Measurements from ENCODE around the gene LEKR1.
"Not testable (repeated sequence)": the region's sequence is repeated elsewhere in the genome, so short reads cannot be mapped to it uniquely, and the experiment has no call there.

Gene LEKR1

DNA sequence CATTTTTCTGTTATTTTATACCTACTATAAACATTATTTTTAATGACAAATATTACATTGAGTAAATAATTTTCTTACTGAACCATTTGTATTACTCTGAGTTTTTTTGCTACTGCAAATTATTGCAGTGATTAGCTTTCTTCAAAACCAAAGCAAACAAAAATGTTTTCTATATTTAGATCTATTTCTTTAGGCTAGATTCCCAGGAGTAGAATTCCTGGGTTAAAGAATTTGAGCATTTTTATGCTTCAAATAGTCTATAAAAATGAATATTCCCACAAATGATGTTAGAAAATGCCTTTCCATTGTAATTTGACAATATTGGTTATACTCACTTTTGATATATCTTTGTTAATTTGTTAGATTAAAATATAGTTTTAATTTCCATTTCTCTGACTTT lies 76.8 kb downstream of the LEKR1 start:
- no peak for DNase-seq (ENCODE audit: low read depth in 2 of 2)

DNA sequence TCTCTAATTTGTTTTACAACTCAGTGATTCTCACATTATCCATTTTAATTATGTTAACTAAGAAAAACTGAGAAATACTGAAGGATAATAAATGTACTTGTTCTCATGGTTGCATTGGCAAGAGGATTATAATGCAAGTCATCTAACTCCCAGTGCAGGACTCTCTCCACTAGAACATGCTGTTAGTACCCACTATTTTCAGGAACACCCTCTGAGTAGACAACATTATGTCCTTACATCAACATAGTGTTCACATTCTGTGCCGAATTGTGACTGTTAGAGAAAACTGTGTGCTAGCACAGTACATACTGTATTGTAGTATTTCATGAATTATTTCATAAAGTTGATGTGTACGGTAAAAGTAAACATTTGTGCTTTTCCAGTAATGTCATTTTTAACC lies 80.1 kb downstream of the LEKR1 start:
- no peak for DNase-seq (ENCODE audit: low read depth in 2 of 2)

DNA sequence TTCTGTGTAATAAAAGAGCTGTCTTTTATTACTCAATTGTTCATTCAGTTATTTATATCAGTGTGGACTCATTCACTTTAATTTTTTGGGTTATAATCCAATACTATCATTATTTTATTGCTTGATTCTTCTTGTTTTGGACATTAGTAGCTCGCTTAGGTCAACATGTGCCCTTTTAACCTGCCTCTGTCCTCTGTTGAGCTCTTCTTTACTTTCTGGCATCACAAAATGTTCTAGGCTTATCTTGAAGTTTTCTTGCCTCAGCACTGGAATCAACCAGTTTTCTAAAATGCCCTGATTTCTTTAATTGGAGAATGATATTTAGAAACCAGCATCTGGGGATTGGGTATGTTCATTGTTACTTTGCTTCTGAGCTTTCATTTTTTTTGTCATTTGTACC lies 82.2 kb downstream of the LEKR1 start:
- DNase-seq (ENCODE audit: low read depth in 2 of 2): no peak

DNA sequence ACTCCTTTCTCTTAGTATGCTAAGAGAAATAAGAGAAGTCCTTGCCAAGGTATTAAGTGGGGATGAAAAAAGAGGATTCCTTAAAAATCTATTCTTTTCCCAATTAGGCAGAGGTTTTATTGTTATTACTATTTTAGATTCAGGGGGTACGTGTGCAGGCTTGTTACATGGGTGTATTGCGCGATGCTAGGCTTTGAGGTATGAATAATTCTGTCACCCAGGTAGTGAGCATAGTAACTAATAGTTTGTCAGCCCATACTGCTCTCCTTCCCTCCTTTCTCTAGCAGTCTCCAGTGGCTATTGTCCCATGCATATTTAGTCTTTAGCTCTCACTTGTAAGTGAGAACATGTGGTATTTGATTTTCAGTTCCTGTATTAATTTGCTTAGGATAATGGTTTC lies 83.9 kb downstream of the LEKR1 start:
- DNase-seq (ENCODE audit: low read depth in 2 of 2): no peak

DNA sequence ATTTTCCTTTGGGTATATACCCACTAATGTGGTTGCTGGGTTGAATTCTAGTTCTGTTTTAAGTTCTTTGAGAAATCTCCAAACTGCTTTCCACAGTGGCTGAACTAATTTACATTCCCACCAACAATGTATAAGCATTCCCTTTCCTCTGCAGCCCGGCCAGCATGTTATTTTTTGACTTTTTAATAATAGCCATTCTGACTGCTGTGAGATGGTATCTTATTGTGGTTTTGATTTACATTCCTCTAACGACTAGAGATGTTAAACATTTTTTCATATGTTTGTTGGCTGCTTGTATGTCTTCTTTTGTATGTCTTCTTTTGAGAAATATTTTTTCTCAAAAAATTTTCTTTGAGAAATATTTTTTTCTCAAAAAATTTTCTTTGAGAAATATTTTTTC lies 84.7 kb downstream of the LEKR1 start:
- DNase-seq (ENCODE audit: low read depth in 2 of 2): not testable (repeated sequence)

DNA sequence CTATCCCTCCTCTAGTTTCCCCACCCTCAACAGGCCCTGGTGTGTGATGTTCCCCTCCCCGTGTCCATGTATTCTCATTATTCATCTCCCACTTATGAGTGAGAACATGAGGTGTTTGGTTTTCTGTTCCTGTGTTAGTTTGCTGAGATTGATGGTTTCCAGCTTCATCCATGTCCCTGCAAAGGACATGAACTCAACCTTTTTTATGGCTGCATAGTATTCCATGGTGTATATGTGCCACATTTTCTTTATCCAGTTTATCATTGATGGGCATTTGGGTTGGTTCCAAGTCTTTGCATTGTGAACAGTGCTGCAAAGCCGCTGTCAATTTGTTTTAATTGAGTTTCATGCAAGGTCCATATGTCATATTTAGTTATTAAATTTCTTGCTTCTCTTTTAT lies 88.1 kb downstream of the LEKR1 start:
- DNase-seq (ENCODE audit: low read depth in 2 of 2): not testable (repeated sequence)

DNA sequence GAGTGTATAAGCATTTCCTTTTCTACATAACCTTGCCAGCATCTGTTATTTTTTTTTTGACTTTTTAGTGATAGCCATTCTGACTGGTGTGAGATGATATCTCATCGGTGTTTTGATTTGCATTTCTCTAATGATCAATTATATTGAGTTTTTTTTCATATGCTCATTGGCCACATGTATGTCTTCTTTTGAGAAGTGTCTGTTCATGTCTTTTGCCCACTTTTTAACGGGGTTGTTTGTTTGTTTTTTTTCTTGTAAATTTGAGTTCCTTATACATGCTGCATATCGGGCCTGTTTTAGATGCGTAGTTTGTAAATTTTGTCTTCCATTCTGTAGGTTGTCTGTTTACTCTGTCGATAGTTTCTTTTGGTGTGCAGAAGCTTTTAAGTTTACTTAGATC lies 89.2 kb downstream of the LEKR1 start:
- no peak for DNase-seq (ENCODE audit: low read depth in 2 of 2)

DNA sequence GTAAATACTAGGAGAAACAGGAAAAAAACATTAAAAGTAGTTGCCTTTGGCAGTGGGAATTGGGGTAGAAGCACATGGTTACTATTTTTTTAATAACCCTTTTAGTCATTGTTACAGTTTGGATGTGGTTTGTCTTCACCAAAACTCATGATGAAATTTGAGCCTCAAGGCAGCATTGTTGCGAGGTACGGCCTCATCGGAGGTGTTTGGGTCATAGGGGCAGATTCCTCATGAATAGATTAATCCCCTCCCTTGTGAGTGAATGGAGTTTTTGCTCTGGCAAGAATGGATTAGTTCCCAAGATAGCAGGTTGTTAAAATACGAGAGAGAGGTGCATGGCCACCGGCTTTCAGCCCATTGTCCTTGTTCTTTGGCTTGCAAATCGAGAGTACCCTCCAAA lies 92.6 kb downstream of the LEKR1 start:
- DNase-seq (ENCODE audit: low read depth in 2 of 2): no peak

DNA sequence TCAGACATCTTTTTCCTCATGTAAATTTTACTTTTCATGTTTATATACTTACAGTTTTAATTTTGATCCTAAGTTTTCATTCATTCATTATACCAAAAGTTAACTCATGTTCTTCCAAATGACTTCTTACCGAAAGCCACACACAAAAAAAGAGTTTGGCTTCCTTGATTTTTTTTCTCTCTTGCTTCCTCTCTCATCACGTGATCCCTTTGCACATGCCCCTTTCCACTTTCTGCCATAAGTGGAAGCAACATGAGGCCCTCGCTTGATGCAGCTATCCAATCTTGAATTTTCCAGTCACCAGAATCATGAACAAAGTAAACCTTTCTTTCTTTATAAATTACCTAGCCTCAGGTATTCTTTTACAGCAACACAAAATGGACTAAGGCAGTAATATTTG lies 93.7 kb downstream of the LEKR1 start:
- DNase-seq (ENCODE audit: low read depth in 2 of 2): no peak

DNA sequence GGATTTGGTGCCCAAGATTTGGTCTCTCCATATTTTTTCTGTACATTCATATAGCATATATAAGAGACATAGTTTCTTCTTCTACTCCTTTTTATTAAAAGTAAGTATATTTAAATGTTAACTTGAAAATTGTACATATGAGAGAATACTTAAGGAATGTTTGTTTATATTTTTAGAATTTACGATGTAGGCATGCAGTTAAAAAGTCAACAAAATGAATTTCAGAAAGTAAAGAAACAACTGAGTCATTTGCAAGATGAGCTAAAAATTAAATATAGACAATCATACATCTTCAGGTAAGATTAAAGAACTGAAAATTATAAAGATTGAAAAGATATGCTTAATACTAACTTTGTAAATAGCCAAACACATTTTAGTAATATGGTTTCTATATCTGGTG lies 94.2 kb downstream of the LEKR1 start:
- DNase-seq (ENCODE audit: low read depth in 2 of 2): no peak

DNA sequence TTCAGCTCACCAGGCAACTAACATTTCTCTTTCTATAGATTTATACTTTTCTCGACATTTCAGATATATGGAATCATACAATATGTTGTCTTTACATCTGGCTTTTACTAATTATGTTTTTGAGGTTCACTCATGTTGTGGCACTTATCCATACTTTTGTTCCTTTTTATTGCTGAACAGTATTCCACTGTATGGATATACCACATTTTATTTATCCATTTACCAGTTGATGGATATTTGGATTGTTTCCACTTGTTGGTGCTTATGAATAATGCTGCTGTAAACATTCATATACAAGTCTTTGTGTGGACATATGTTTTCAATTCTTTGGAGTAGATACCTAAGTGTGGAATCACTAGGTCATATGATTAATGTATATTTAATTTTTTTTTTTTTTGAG lies 97.2 kb downstream of the LEKR1 start:
- no peak for DNase-seq (ENCODE audit: low read depth in 2 of 2)

DNA sequence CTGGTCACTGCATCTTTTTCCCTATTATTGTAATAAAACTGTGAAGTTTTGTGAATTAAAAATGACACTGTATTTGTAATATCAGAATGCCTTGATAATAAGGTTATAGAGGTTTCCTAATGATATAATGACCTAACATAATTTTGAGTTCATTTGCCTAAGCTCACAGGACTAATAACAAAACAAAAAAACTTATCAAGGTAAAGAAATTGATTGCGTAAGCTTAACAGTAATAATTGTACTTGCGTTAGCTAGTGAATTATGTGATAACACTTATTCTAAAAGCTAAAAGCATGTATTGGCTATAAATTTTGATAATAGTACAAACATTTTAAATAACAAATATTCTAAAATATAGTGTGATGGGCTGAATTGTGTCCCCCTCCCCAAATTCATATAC lies 112.6 kb downstream of the LEKR1 start:
- DNase-seq (ENCODE audit: low read depth in 2 of 2): no peak

DNA sequence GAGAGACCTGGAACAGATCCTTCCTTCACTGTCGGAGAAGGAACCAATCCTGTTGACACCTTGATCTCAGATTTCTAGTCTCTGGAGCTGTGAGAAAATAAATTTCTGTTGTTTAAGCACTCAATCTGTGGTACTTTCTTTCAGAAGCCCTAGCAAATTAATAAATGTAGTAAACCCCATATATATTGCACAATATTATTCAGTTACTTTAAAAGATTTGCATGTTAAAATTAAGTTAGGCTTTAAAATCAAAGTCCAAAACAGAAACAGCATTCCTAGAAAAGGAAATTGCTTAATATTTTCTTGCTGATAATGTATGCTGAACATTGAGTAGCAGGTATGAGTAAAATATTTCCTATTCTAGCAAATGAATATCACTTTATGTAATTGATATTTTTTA lies 113.2 kb downstream of the LEKR1 start:
- DNase-seq (ENCODE audit: low read depth in 2 of 2): no peak

DNA sequence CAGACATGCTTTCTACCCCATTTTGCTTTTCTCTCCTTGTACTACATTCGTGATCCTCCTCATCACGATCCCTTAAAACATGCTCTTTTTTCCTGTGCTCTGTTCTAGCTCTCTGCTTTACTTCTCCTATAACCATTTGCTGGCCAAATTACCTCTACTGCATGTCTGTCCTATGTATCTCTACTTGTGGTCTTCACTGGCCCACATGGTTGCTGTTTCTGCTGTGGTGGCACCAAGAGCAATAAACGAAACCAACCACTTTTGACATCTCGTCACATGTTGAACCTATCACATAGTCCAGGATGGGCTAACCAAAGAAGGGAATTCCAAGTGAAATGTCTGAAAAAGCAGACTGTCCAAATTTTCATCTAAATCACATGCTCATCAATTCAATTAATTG lies 115.2 kb downstream of the LEKR1 start:
- DNase-seq (ENCODE audit: low read depth in 2 of 2): no peak

DNA sequence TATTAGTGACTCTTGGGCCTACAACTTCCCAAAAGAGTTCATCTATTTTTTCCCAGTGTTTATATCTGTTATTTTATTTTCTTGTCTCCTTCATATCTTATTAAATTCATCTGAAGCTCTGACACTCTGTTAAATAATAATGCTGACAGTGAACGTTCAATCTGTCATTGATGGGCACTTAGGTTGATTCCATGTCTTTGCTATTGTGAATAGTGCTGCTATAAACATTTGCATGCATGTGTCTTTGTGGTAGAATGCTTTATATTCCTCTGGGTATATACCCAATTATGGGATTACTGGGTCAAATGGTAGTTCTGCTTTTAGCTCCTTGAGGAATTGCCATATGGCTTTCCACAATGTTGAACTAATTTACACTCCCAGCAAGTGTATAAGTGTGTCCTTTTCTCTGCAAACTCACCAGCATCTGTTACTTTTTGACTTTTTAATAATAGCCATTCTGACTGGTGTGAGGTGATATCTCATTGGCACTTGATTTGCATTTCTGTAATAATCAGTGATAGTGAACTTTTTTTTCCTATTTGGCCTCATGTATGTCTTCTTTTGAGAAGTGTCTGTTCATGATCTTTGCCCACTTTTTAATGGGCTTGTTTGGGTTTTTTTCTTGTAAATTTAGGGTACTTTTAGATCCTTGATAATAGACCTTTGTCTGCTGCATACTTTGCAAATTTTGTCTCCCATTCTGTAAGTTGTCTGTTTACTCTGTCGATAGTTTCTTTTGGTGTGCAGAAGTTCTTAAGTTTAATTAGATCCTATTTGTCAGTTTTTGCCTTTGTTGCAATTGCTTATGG lies 122.5 kb downstream of the LEKR1 start:
- DNase-seq (ENCODE audit: low read depth in 2 of 2): no peak

DNA sequence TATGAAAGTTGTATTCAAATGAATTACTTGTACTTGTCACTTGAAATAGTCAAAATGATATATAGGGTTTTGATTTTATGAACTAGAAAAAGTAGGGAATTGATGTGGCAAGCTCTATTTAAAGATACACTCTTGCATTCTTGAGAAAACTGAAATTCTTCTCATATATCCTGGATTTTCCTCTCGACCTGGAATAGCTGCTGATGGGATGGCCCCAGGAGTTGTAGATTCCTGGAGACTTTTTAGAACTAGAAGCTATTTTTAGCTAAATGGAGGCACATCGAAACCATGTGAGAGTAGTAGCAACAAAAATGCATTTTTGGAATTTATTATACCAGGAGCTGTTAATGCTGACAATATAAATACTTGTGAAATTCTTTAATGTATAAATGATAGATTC lies 125.9 kb downstream of the LEKR1 start:
- no peak for DNase-seq (ENCODE audit: low read depth in 2 of 2)

DNA sequence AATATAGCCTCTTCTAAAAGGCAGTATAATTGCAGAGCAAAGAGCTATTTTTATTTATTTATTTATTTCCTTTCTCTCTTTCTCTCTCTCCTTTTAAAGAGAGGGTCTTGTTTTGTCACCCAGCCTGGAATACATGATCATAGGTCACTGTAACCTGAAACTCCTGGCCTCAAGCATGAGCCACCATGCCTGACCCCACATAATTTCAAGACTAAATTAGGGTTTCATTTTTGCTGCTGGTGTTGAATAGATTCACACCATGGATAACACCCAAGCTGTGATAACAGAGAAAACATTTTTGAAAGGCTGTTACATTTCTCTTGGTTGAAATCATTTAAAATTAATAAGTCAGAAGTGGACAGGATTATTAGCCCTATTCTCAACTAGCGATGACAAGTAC lies 131.6 kb downstream of the LEKR1 start:
- no peak for DNase-seq (ENCODE audit: low read depth in 2 of 2)

DNA sequence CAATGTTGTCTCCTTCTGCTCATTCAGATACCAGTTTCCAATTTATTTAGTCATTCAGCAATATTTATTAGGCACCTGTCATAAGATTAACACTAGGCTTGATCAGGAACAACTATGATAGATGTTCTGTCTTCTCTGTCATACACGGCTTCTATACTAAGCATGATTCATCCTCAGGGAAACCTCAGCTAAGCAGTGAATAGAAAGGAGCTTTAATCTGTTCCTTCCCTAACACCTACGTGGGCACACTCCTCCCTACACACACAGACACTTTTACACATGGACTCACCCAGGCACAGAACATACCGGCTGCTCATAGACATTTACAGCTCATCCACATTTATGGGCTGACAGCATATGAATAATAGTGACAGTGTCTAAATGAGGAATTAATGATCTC lies 136.9 kb downstream of the LEKR1 start:
- DNase-seq (ENCODE audit: low read depth in 2 of 2): no peak

DNA sequence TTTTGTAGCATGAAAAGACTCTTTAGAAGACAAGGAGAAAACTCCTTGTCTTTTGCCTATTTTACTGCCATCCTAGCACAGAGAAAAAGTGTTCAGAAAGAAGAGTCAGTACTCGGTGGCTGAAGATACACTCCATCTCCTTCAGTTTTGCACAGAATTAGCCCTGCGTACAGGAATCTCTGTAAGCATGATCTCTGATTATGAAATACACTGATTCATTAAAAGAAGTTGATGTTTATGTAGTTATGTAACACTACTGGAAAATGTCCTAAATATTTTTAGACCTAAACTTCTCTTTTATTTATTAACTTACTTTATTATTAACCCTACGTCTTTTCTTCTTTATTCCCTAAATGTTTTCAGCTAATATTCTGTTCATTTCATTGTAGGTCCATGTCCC lies 138.4 kb downstream of the LEKR1 start:
- DNase-seq (ENCODE audit: low read depth in 2 of 2): no peak

DNA sequence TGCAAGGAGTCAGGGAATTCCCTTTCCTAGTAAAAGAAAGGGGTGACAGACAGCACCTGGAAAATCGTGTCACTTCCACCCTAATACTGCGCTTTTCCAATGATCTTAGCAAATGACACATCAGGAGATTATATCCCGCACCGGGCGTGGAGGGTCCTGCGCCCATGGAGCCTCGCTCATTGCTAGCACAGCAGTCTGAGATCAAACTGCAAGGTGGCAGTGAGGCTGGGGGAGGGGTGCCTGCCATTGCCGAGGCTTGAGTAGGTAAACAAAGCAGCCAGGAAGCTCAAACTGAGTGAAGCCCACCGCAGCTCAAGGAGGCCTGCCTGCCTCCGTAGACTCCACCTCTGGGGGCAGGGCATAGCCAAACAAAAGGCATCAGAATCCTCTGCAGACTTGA lies 140.2 kb downstream of the LEKR1 start:
- DNase-seq (ENCODE audit: low read depth in 2 of 2): not testable (repeated sequence)

DNA sequence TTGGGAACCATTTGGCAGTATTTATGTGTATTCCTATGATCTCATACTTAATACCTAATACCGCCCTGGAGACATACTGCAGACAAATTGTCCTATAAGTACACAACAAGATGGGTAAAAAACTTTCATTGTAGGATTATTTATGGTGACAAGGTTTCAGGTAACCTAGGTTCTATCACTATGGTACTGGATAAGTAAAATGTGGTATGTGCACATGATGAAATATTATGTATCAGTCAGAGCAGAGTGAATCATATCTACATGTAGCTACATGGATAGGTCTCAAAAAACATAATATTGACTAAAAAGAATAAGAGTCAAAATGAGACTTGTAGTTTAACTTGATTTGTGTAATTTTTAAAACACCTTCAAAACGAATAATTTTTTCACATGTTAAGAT lies 147.8 kb downstream of the LEKR1 start:
- no peak for DNase-seq (ENCODE audit: low read depth in 2 of 2)

DNA sequence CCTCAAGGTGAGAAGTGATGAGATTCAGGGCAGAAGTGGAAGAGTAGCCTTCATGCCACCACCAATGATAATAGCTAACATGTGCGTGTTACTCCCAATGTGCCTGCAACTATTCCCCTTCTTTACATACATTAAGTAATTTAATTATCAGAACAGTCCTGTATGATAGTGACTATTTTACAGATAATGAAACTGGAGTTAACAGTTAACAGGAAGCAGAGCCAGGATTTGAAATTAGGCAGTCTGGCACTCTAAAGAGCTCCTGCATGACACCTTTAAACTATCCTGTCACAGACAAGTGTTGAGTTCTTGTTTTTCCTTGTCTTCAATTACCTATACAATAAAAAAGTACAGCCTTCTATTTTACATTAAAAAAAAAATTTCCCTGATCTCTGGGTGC lies 148.8 kb downstream of the LEKR1 start:
- DNase-seq (ENCODE audit: low read depth in 2 of 2): no peak

DNA sequence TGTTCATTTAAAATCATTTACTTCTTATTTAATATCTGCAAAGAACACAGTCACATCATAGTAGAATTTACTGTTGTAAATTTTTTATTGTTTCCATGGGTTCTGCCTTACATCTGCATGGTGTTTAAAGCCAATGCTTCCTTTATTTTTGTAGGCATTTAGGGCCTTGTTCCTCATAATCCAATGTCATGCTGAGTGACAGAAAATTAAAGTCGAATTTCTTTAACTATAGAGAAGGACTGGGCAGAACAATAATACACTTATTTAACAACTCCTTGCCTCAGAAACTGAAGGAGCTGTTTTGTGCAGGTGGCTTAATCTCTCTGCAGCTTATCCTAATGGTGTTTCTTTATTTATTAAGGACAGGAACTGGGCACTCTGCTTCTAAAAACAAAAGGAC lies 149.6 kb downstream of the LEKR1 start:
- no peak for DNase-seq (ENCODE audit: low read depth in 2 of 2)

DNA sequence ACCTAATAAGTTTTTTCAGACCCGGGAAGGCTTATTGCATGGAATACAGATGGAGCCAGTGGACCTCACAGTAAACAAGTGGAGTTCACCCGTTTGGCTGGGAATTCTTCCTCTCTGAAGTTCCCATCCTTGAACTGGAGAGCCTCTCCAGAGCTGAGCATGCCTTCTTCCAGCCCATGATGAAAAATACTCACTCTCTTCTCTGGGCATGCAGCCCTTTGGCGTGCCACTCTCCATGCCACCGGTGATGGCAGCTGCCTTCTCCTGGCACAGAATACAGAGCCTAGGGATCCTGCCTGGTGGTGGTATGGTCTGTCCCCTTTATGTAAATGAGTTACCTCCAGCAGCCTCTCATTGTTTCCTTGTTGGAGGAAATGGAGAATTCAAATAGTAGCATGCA lies 150.8 kb downstream of the LEKR1 start:
- no peak for DNase-seq (ENCODE audit: low read depth in 2 of 2)

Measured in activated CD4-positive, alpha-beta T cell treated with anti-CD3 and anti-CD28 coated beads for 24 hours (primary cell).